HG02763 (cell line): ENCODE measurements around the gene TDRD10.

Experiments used
- ATAC-seq: cut with Tn5 transposase; IDR thresholded peaks from one replicate; pipeline ENCODE4 v1.9.1; 2021; ENCODE audit warnings: mild to moderate bottlenecking, moderate library complexity; ENCODE audit not compliant: unreplicated experiment

Gene TDRD10

GRCh38 chr1:154575951-154576566 is 74.0 kb downstream of the TDRD10 start:
- ATAC-seq: no peak

- no peak for ATAC-seq
These were observed 75.5 kb downstream of the TDRD10 start for GRCh38 chr1:154577346-154578057.

GRCh38 chr1:154578058-154578418 is 76.0 kb downstream of the TDRD10 start:
- no peak for ATAC-seq

- ATAC-seq: no peak
These were observed 77.4 kb downstream of the TDRD10 start for GRCh38 chr1:154579374-154579773.

DNA sequence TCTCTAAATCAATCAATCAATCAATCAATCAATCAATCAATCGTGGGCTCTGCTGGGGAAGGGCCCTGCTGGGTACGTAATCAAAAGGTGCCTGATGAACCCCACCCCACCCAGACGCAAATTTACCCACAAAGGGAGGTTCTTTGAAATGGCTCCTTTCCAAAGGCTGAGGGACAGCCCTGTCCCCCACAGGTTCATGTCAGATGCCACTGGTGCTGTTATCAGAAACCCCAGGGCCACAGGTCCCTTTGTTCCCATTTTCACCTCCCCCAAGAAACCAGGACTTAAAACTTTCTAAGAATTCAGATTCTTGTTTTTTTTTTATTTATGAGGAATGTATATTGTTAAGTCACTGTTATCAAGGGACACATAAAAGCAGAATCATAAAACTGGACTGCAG is 79.7 kb downstream of the TDRD10 start:
- no peak for ATAC-seq

DNA sequence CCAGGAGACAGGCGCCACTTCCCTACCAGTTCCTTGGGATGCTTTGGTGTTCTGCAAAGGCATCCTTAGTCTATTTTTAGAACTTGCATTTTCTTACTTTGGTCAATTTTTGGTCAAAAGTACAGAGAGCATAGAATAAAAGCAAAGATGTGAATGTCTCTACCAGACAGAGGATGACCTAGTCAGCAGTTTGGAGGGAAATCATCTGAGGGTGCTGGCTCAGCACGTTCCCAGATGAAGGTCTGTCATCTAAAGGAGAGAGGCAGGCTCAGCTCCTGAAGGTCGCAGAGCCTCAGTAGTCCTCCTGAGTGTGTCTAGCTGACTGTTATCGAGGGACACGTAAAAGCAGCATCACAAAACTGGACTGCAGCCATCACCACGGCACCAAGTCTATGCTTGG is 80.9 kb downstream of the TDRD10 start:
- ATAC-seq: no peak

- ATAC-seq: no peak
These were observed 81.8 kb downstream of the TDRD10 start for GRCh38 chr1:154583773-154584172.

DNA sequence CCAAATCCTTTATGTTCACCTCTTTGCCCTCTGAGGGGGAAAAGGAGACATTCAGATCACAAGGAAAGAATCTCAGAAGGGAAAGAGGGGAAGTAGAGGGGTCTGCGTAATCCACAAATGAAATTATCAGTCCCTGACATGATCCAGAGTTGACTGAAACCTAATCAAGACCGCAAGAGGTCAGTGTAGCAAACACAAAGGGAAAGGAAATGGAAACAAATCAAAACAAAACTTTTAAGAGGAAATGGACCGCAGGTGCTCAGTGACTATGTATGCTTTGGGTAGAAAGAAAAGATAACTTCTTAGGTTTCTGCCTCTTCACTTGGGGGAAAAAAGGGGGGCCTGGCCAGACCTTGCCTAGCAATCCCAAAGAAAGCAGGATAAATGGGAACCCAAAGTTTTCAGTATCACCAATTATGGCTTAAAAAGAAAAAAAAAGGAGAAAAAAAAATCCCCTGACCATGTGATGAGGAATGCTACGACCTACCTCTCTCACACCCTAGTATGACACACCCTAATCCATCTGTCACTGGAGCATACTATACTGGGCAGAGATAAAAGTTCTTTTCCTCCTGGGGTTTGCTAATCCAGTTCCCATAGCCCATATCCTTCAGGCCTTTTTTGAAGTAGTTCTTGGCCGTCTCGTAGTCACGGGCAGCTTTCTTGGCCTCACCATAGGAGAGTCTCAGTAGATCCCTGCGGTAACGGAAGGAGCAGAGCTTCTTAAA is 82.4 kb downstream of the TDRD10 start:
- no peak for ATAC-seq

GRCh38 chr1:154586231-154586630 is 84.2 kb downstream of the TDRD10 start:
- no peak for ATAC-seq

DNA sequence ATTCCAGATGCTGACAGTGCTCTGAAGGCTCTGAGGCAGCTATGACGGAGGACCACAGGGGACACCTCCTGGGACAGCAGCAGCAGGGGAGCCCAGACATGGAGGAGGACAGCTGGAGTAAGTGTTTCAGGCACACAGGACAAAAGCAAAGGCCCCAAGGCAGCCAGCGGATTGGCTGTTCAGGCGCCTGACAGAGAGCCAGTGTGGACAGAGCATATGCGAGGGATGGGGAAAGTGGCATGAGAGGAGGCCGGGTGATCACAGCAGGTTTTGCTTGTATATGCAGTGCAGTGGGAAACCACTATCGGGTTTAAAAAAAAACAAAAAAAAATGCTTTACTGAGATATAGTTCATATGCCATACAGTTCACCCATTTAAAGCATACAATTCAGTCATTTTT is 84.6 kb downstream of the TDRD10 start:
- no peak for ATAC-seq

- ATAC-seq: no peak
These were observed 87.8 kb downstream of the TDRD10 start for GRCh38 chr1:154589780-154590179.

DNA sequence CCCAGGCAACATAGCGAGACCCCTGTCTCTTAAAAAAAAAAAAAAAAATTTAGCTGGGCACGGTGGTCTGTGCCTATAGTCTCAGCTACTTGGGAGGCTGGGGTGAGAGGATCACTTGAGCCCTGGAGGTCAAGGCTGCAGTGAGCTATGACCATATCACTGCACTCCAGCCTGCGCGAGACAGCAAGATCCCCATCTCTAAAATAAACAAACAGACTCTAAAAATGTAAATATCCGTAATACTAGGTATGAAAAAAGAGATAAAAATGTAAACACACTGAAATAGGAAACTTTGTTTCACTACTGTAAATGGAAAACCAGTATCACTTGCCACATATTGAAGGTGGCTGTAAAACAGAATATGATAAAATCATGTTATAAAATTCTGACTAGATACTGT is 88.7 kb downstream of the TDRD10 start:
- ATAC-seq: no peak

DNA sequence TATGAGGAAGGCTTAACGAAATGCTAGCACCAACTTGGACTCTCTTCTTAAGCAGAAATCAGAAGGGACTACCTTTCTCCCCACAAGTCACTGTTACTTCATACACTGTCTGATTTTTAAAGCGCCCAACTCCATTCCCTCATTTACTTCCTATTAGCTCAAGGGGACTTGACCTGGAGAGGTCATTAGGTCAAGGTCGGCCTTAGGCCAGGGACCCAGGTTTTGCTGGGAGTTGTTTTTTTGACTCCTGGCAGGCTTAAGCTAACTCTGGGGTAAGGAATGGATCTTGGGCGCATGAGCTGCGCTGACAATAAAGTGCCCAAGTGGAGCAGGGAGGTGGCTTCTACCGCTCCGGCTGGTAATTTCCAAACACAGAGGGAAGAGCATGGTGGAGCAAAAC is 89.2 kb downstream of the TDRD10 start:
- ATAC-seq: no peak

GRCh38 chr1:154593390-154593789 is 91.4 kb downstream of the TDRD10 start:
- no peak for ATAC-seq

DNA sequence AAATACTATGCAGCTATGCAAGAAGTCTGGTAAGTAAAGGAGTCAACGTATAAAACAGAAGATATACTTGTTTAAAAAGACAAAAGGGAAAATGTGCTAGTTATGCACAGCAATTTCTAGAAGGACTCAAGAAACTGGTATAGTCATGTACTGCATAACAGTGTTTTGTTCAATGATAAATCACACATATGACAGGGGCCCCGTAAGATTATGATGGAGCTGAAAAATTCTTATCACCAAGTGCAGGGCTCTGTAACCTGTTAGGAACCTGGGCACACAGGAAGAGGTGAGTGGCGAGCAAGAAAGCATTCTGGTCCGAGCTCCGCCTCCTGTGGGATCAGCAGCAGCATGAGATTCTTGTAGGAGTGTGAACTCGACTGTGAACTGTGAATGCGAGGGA is 92.8 kb downstream of the TDRD10 start:
- ATAC-seq: no peak

GRCh38 chr1:154595621-154596020 is 93.6 kb downstream of the TDRD10 start:
- ATAC-seq: no peak
